Liver (tissue), 3 donors: Measurements from ENCODE around the gene SLCO4C1.

Experiments used
- ATF3 ChIP-seq: IDR thresholded peaks from 2 replicates; pipeline ENCODE4 v1.6.1; 2016; ENCODE audit warnings: antibody characterized with exemption
- CTCF ChIP-seq: fragments of 150-350 bp; IDR thresholded peaks from 2 replicates; pipeline ENCODE4 v1.5.1; 2017; ENCODE audit warnings: improper control_type of control experiment, low read depth, low read length; ENCODE audit not compliant: missing input control
- GABPA ChIP-seq, 2 donors: IDR thresholded peaks in 1 of 2; conservative IDR thresholded peaks in 1 of 2; 2 replicates each; pipeline ENCODE4 v1.6.1; 2016; ENCODE audit warnings: antibody characterized with exemption in 2 of 2, mild to moderate bottlenecking in 1 of 2, moderate library complexity in 1 of 2
- JUND ChIP-seq, 2 donors: IDR thresholded peaks; 2 replicates each; pipeline ENCODE4 v1.6.1; 2016; ENCODE audit warnings: antibody characterized with exemption in 2 of 2
- REST ChIP-seq: IDR thresholded peaks from 2 replicates; pipeline ENCODE4 v1.6.1; 2016; ENCODE audit warnings: antibody characterized with exemption, mild to moderate bottlenecking
- SP1 ChIP-seq: IDR thresholded peaks from 2 replicates; pipeline ENCODE4 v1.6.1; 2018; ENCODE audit warnings: antibody characterized with exemption, mild to moderate bottlenecking
- TAF1 ChIP-seq: conservative IDR thresholded peaks from 2 replicates; pipeline ENCODE4 v1.6.1; 2016; ENCODE audit warnings: antibody characterized with exemption, mild to moderate bottlenecking
- ZBTB33 ChIP-seq: IDR thresholded peaks from 2 replicates; pipeline ENCODE4 v1.6.1; 2016; ENCODE audit warnings: antibody characterized with exemption
- donor health status: healthy.
- donor health status: healthy.

- TF ChIP-seq TAF1 (no peak), CTCF (no peak), ZBTB33 (no peak), REST (no peak), JUND (IDR thresholded peaks at IDR 0.05) (no peak), GABPA (IDR thresholded peaks at IDR 0.05 in 1 of 2, conservative IDR thresholded peaks at IDR 0.05 in 1 of 2) (no peak), ATF3 (no peak), SP1 (no peak)
Observed at GRCh38 chr5:102283102-102283797, 12.8 kb downstream of the SLCO4C1 start.
